Measurements from ENCODE around the gene CD63. TPM values are rescaled to one million over a fixed set of nuclear protein-coding genes. Genes with fewer than 3 reads are reported as not detected.

Gene CD63
- total and polyA plus RNA-seq, 9 of the 15 experiments (the other 6 are each of a cell fraction or from before 2014, with no cell fraction given), result 313 to 735 (median 433) TPM

GRCh38 chr12:55698241-55698955 lies 30.4 kb downstream of the CD63 start:
- in situ Hi-C loops (cut with MboI) (no loop called here), intact Hi-C loops (cut with micrococcal nuclease) (no loop called here)
- no peak overlapping the region for H3K4me3 ChIP-seq
- H3K36me3 ChIP-seq (ENCODE audit: control insufficient read depth, insufficient read depth, low read length), result no peaks in the 10 kb centered on the region
- H3K9ac ChIP-seq (ENCODE audit: insufficient read depth in 1 of 2, low read depth in 2 of 2, low read length in 2 of 2), result no peak overlapping the region; a peak in 1 of 4 replicates
- H3K79me2 ChIP-seq (ENCODE audit: control insufficient read depth, insufficient read depth, low read length), result no peaks in the 10 kb centered on the region
- ATAC-seq (no peak), FAIRE-seq (no peak), DNase-seq (ENCODE audit: extremely low read depth in 1 of 4, low spot score in 3 of 4) (no peak)
- no TSS peak for BruUV-seq (replicated peaks)
- WGBS (ENCODE audit: insufficient coverage, low coverage, missing lambda C conversion rate), result 5% methylated on average over 16 of the region's 16 CpGs
- peaks cover 20 to 65% of the 10 kb centered on the region in 2 experiments; a peak in 4 of 5 replicates for H3K27me3 ChIP-seq (ENCODE audit: control insufficient read depth in 2 of 2, insufficient read depth in 2 of 2, low read length in 2 of 2)
- no peaks in the 10 kb centered on the region; the same call in 1 of the 2 replicates for H4K20me1 ChIP-seq (replicated peaks; ENCODE audit: control insufficient read depth, insufficient read depth, low read length)
- no peaks in the 10 kb centered on the region for H3K9me3 ChIP-seq (replicated peaks; ENCODE audit: control insufficient read depth, insufficient read depth, low read depth, low read length)
- POLR2A ChIA-PET, result interaction anchor here (1.1 to 1.5 kb wide), 2 partner anchors 9 to 17 kb away, joined by 3 to 6 read pairs; a partner anchor contains a TSS
- H3K27ac ChIP-seq (ENCODE audit: extremely low read depth, low read depth, low read length), result no peak overlapping the region
- H3K9me1 ChIP-seq (ENCODE audit: control insufficient read depth, insufficient read depth, low read length), result peaks cover 5% of the 10 kb centered on the region
- no peak overlapping the region for H3K4me2 ChIP-seq (ENCODE audit: insufficient read depth, low read length)
- H3K4me1 ChIP-seq (replicated peaks in 1 of 2; ENCODE audit: control insufficient read depth in 2 of 2, insufficient read depth in 2 of 2, low read length in 2 of 2), result peaks cover 0 to 22% of the 10 kb centered on the region in 2 experiments; a peak in 3 of 5 replicates
- CTCF ChIA-PET (ENCODE audit: low intra/inter-chr PET ratio), result no interaction called here
- no peak overlapping the region for H2AFZ ChIP-seq (ENCODE audit: low read depth, low read length)
- TF ChIP-seq MGA (IDR thresholded peaks at IDR 0.05) (no peak), CSDE1 (IDR thresholded peaks at IDR 0.05) (no peak), ZNF639 (CRISPR knock-in tag; conservative IDR thresholded peaks at IDR 0.05 in 1 of 2, IDR thresholded peaks at IDR 0.05 in 1 of 2) (no peak), CREM (IDR thresholded peaks at IDR 0.05; ENCODE audit: low read depth) (no peak)

Measured in K562 (cell line).